ENCODE data around the gene LRRFIP1.

Gene LRRFIP1

DNA sequence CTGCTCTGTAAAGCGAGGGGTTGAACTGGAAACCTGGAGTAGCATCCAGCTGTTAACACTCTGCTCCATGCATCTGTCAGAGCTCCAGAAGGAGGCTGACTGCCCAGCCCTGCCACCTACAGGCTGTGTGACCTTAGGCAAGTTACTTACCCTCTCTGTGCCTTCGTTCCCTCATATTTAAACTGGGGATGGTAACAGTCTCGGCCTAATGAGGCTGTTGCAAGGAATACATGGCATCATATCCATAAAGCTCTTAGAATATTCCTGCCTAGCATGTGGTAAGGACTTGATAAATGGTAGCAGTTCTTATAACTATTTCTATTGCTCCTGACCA lies 80.6 kb downstream of the LRRFIP1 start:
- no peaks in the 10 kb centered on the region for H3K9me3 ChIP-seq (ENCODE audit: severe bottlenecking)
- no peak overlapping the region for H3K27ac ChIP-seq (ENCODE audit: poor library complexity, severe bottlenecking)
- no peak overlapping the region for H3K4me3 ChIP-seq (ENCODE audit: severe bottlenecking)
- no peaks in the 10 kb centered on the region for H3K27me3 ChIP-seq (ENCODE audit: insufficient read depth, poor library complexity, severe bottlenecking)
- H3K4me1 ChIP-seq (ENCODE audit: insufficient read depth, poor library complexity, severe bottlenecking): peaks cover 20% of the 10 kb centered on the region
- ATAC-seq (ENCODE audit: low read depth): no peak
- peaks cover 41% of the 10 kb centered on the region for H3K36me3 ChIP-seq (ENCODE audit: low read depth)
- TF ChIP-seq, protein P1, sequence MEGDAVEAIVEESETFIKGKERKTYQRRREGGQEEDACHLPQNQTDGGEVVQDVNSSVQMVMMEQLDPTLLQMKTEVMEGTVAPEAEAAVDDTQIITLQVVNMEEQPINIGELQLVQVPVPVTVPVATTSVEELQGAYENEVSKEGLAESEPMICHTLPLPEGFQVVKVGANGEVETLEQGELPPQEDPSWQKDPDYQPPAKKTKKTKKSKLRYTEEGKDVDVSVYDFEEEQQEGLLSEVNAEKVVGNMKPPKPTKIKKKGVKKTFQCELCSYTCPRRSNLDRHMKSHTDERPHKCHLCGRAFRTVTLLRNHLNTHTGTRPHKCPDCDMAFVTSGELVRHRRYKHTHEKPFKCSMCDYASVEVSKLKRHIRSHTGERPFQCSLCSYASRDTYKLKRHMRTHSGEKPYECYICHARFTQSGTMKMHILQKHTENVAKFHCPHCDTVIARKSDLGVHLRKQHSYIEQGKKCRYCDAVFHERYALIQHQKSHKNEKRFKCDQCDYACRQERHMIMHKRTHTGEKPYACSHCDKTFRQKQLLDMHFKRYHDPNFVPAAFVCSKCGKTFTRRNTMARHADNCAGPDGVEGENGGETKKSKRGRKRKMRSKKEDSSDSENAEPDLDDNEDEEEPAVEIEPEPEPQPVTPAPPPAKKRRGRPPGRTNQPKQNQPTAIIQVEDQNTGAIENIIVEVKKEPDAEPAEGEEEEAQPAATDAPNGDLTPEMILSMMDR (IDR thresholded peaks at IDR 0.05; ENCODE audit: poor library complexity, severe bottlenecking): no peak
- no peak for DNase-seq (ENCODE audit: low spot score)

DNA sequence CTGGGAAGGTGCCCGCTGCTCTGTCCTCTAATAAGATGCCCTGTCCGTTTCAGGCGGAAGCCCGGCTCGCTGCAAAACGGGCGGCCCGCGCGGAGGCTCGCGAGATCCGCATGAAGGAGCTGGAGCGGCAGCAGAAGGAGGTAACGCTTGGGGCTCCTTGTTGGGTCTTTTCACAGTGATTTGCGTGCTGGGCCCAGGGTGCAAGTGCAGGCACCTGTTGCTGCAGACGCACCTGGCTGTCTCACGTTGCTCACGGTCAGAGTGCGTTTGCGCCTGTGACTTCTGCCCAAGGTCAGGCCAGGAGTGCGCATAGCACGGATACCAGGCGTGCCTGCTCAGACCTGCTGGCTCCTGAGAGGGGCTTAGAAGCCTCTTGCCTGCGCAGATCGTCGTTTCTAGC lies 81.1 kb downstream of the LRRFIP1 start:
- no peak overlapping the region for H3K4me3 ChIP-seq (ENCODE audit: severe bottlenecking)
- H3K27ac ChIP-seq (ENCODE audit: poor library complexity, severe bottlenecking): no peak overlapping the region
- TF ChIP-seq, protein P1 (IDR thresholded peaks at IDR 0.05; ENCODE audit: poor library complexity, severe bottlenecking): no peak
- H3K27me3 ChIP-seq (ENCODE audit: insufficient read depth, poor library complexity, severe bottlenecking): no peaks in the 10 kb centered on the region
- DNase-seq (ENCODE audit: low spot score): no peak
- peaks cover 41% of the 10 kb centered on the region for H3K36me3 ChIP-seq (ENCODE audit: low read depth)
- ATAC-seq (ENCODE audit: low read depth): no peak
- peaks cover 18% of the 10 kb centered on the region for H3K4me1 ChIP-seq (ENCODE audit: insufficient read depth, poor library complexity, severe bottlenecking)
- H3K9me3 ChIP-seq (ENCODE audit: severe bottlenecking): no peaks in the 10 kb centered on the region

DNA sequence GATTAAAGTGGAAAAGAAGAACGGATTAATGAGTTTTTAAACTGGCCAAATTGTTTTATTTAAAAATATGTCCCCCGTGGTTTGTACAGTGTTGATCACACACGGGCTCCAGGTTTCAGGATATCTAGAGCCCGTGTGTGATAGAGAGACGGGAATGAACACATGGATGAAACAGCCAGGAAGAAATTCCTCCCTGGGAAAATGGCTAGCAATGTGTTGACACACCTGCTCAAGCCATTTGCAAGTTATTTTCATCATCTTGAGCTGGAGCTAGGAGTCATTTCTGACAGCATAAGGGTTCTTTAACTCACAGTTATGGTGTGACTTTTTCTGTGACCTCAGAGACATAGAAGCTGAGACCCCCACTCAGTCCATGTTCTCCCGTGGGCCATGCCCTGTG lies 81.6 kb downstream of the LRRFIP1 start:
- peaks cover 16% of the 10 kb centered on the region for H3K4me1 ChIP-seq (ENCODE audit: insufficient read depth, poor library complexity, severe bottlenecking)
- H3K27ac ChIP-seq (ENCODE audit: poor library complexity, severe bottlenecking): no peak overlapping the region
- H3K9me3 ChIP-seq (ENCODE audit: severe bottlenecking): no peaks in the 10 kb centered on the region
- H3K27me3 ChIP-seq (ENCODE audit: insufficient read depth, poor library complexity, severe bottlenecking): no peaks in the 10 kb centered on the region
- TF ChIP-seq, protein P1 (IDR thresholded peaks at IDR 0.05; ENCODE audit: poor library complexity, severe bottlenecking): no peak
- no peak overlapping the region for H3K4me3 ChIP-seq (ENCODE audit: severe bottlenecking)
- no peak for DNase-seq (ENCODE audit: low spot score)
- no peak for ATAC-seq (ENCODE audit: low read depth)
- H3K36me3 ChIP-seq (ENCODE audit: low read depth): peaks cover 41% of the 10 kb centered on the region

DNA sequence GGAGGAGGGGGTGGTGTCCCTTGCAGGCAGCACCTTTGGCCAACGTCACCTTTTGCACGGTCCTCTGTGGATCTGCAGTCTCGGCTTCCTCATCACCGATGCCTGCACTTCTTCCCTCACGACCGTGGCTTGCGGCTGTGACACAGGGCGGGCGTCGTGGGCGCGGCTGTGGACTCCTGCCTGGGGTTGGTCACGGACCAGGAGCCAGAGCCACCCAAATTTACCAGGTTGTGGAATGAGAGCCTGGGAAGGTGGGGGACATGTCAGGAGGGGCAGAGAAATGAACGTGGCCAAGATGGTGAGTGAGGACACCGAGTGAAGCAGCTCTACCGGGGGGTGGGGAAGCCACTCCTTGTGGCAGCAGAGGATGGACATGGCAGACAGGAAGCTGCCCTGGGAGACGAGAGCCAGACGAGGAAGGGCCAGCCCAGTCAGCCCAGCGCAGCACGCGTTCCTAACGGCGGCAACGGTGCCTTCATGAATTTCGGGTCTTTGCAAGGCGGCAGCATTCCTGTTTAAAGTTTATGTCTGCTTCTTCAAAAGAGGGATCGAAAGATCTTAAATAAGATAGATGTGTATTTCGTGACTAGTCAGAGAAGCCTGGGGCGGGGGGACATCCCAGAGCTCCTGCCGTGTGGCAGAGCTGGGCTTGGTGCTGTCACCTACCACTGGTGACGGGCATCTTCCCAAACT lies 84.2 kb downstream of the LRRFIP1 start:
- peaks cover 56% of the 10 kb centered on the region for H3K36me3 ChIP-seq (ENCODE audit: low read depth)
- peaks cover 27% of the 10 kb centered on the region for H3K4me1 ChIP-seq (ENCODE audit: insufficient read depth, poor library complexity, severe bottlenecking)
- H3K27ac ChIP-seq (ENCODE audit: poor library complexity, severe bottlenecking): no peak overlapping the region
- H3K4me3 ChIP-seq (ENCODE audit: severe bottlenecking): no peak overlapping the region
- no peaks in the 10 kb centered on the region for H3K27me3 ChIP-seq (ENCODE audit: insufficient read depth, poor library complexity, severe bottlenecking)
- TF ChIP-seq, protein P1 (IDR thresholded peaks at IDR 0.05; ENCODE audit: poor library complexity, severe bottlenecking): no peak
- DNase-seq (ENCODE audit: low spot score): no peak
- H3K9me3 ChIP-seq (ENCODE audit: severe bottlenecking): no peaks in the 10 kb centered on the region
- no peak for ATAC-seq (ENCODE audit: low read depth)
